HepG2 (cell line): ENCODE data around the gene NUCB1. TPM values are rescaled to one million over a fixed set of nuclear protein-coding genes. Genes with fewer than 3 reads are reported as not detected.
A peak's percentile ranks its signal among the peaks of the same experiment; 100 is the strongest.

Experiments
- ATF6 ChIP-seq: sonication (generic); formaldehyde crosslinking; conservative IDR thresholded peaks from 2 replicates; pipeline ENCODE4 v1.4.0; 2020; ENCODE audit warnings: missing genetic modification reagents
- CBX5 ChIP-seq: sonication (generic); formaldehyde crosslinking; IDR thresholded peaks from 2 replicates; pipeline ENCODE4 v1.4.0; 2020; ENCODE audit warnings: missing genetic modification reagents, borderline replicate concordance
- DNMT3B ChIP-seq: conservative IDR thresholded peaks from 2 replicates; pipeline ENCODE4 v1.6.1; 2016; ENCODE audit warnings: missing biosample characterization, control low read depth
- ETV5 ChIP-seq: IDR thresholded peaks from 2 replicates; pipeline ENCODE4 v1.6.1; 2018; ENCODE audit warnings: missing biosample characterization, missing genetic modification reagents, inconsistent platforms, borderline replicate concordance
- HNRNPH1 ChIP-seq: fragments of 200-400 bp; formaldehyde crosslinking; optimal IDR thresholded peaks from 2 replicates; pipeline ENCODE3; 2017; ENCODE audit warnings: mild to moderate bottlenecking, low read depth, low read length
- KDM1A ChIP-seq: IDR thresholded peaks from 2 replicates; pipeline ENCODE4 v1.6.1; 2016; ENCODE audit warnings: missing compliant biosample characterization
- MAZ ChIP-seq, 2 experiments: sonication (generic) in 1 of 2; formaldehyde crosslinking in 1 of 2; IDR thresholded peaks; 2 replicates each; pipeline versions ENCODE4 v1.5.0 to v1.6.1; 2012 to 2020; ENCODE audit warnings: low read depth in 2 of 2, mild to moderate bottlenecking in 2 of 2, borderline replicate concordance in 1 of 2, improper control_type of control experiment in 1 of 2, low read length in 1 of 2, missing genetic modification reagents in 1 of 2, moderate library complexity in 1 of 2
- MTF2 ChIP-seq: sonication (generic); formaldehyde crosslinking; IDR thresholded peaks from 2 replicates; pipeline ENCODE4 v1.5.0; 2020; ENCODE audit warnings: missing genetic modification reagents, borderline replicate concordance
- PAX8 ChIP-seq: sonication (generic); formaldehyde crosslinking; IDR thresholded peaks from 2 replicates; pipeline ENCODE4 v1.8.0; 2022; ENCODE audit warnings: mild to moderate bottlenecking, missing genetic modification reagents, borderline replicate concordance
- REL ChIP-seq: sonication (generic); formaldehyde crosslinking; conservative IDR thresholded peaks from 2 replicates; pipeline ENCODE4 v1.8.0; 2022; ENCODE audit warnings: mild to moderate bottlenecking, missing genetic modification reagents, moderate library complexity
- SALL2 ChIP-seq: sonication (generic); formaldehyde crosslinking; IDR thresholded peaks from 2 replicates; pipeline ENCODE4 v1.8.1; 2023; ENCODE audit warnings: mild to moderate bottlenecking, missing genetic modification reagents, inconsistent platforms
- SKIL ChIP-seq: sonication (generic); formaldehyde crosslinking; IDR thresholded peaks from 2 replicates; pipeline ENCODE4 v1.8.0; 2022; ENCODE audit warnings: missing genetic modification reagents, mild to moderate bottlenecking, moderate library complexity, borderline replicate concordance
- ZBTB7B ChIP-seq: sonication (generic); formaldehyde crosslinking; IDR thresholded peaks from 2 replicates; pipeline ENCODE4 v1.4.0; 2020; ENCODE audit warnings: missing genetic modification reagents
- ZNF367 ChIP-seq: sonication (generic); formaldehyde crosslinking; IDR thresholded peaks from 2 replicates; pipeline ENCODE4 v1.4.0; 2020; ENCODE audit warnings: missing genetic modification reagents, borderline replicate concordance
- ZNF510 ChIP-seq: sonication (generic); formaldehyde crosslinking; IDR thresholded peaks from 2 replicates; pipeline ENCODE4 v1.4.0; 2020; ENCODE audit warnings: low read depth, mild to moderate bottlenecking, missing genetic modification reagents
- ZNF550 ChIP-seq: sonication (generic); formaldehyde crosslinking; IDR thresholded peaks from 2 replicates; pipeline ENCODE4 v1.4.0; 2020; ENCODE audit warnings: mild to moderate bottlenecking, missing genetic modification reagents, borderline replicate concordance
- ZNF639 ChIP-seq: conservative IDR thresholded peaks from 2 replicates; pipeline ENCODE4 v1.6.1; 2018; ENCODE audit warnings: missing genetic modification reagents
- ZNF704 ChIP-seq: sonication (generic); formaldehyde crosslinking; IDR thresholded peaks from 2 replicates; pipeline ENCODE4 v1.8.1; 2023; ENCODE audit warnings: mild to moderate bottlenecking, inconsistent platforms, moderate library complexity, missing genetic modification reagents, borderline replicate concordance
- ZNF747 ChIP-seq: sonication (generic); formaldehyde crosslinking; IDR thresholded peaks from 2 replicates; pipeline ENCODE4 v1.8.1; 2023; ENCODE audit warnings: missing genetic modification reagents, mild to moderate bottlenecking, borderline replicate concordance
- ZNF749 ChIP-seq: sonication (generic); formaldehyde crosslinking; IDR thresholded peaks from 2 replicates; pipeline ENCODE4 v1.8.0; 2022; ENCODE audit warnings: mild to moderate bottlenecking, missing genetic modification reagents, moderate library complexity, borderline replicate concordance
- ZNF879 ChIP-seq: sonication (generic); formaldehyde crosslinking; IDR thresholded peaks from 2 replicates; pipeline ENCODE4 v1.8.1; 2023; ENCODE audit warnings: missing genetic modification reagents
- ZSCAN30 ChIP-seq: sonication (generic); formaldehyde crosslinking; IDR thresholded peaks from 2 replicates; pipeline ENCODE4 v1.5.0; 2020; ENCODE audit warnings: mild to moderate bottlenecking, missing genetic modification reagents
- polyA plus RNA-seq, 8 experiments: library from polyadenylated mRNA; depleted of rRNA in 3 of 8; stranded (reverse) in 7 of 8; unstranded in 1 of 8; fragments of >200 nt; fragmentation: Illumina TruSeq in 4 of 8; extraction: Trizol in 4 of 8; gene quantifications; 2 replicates each; pipeline versions ENCODE4 v1.2.1 to v1.2.3, GENCODE V29; 2011 to 2016; ENCODE audit warnings: low read depth in 4 of 8, missing spikeins in 1 of 8, mixed read lengths in 1 of 8; ENCODE audit not compliant: insufficient read depth in 1 of 8
- total RNA-seq, 5 experiments: library from RNA; depleted of rRNA; stranded (reverse); fragments of >200 nt; fragmentation: Illumina TruSeq; extraction: Trizol; gene quantifications; 2 replicates each; pipeline ENCODE4 v1.2.3, GENCODE V29; 2016; ENCODE audit warnings: low read depth in 1 of 5

NUCB1 gene
- total and polyA plus RNA-seq, 2 of the 13 experiments (the other 11 are each of a cell fraction or from before 2014, with no cell fraction given): 82.3 to 106 TPM

GRCh38 chr19:48965040-48965805, 65.1 kb downstream of the NUCB1 start, which contains the start of gene FTL (continued):
- TF ChIP-seq ATF6 (CRISPR knock-in tag) (peak; percentile 92), ETV5 (CRISPR knock-in tag) (peak; percentile 47), MTF2 (CRISPR knock-in tag) (no peak), DNMT3B (peak; percentile 91), ZNF510 (CRISPR knock-in tag) (peak; percentile 97), PAX8 (CRISPR knock-in tag) (no peak), ZNF749 (CRISPR knock-in tag) (peak; percentile 75; the same call in 1 of the 2 replicates), ZSCAN30 (CRISPR knock-in tag) (peak; percentile 66; the same call in 1 of the 2 replicates), SALL2 (CRISPR knock-in tag) (peak; percentile 93), ZNF879 (CRISPR knock-in tag) (no peak), MAZ (IDR thresholded peaks at IDR 0.05; ENCODE audit: borderline replicate concordance, low read depth, low read length) (peak; percentile 84), MAZ (CRISPR knock-in tag; IDR thresholded peaks at IDR 0.05; ENCODE audit: low read depth) (peak; percentile 93), ZNF704 (peak; percentile 86), ZNF639 (peak; percentile 68; the same call in 1 of the 2 replicates), ZNF747 (CRISPR knock-in tag) (no peak), ZNF367 (peak; percentile 93), HNRNPH1 (no peak), SKIL (CRISPR knock-in tag) (0 out of 2 replicates have a peak, but pooled peaks have one; percentile 40), KDM1A (CRISPR knock-in tag) (no peak), REL (CRISPR knock-in tag) (peak; percentile 64; the same call in 1 of the 2 replicates), ZBTB7B (peak; percentile 30; the same call in 1 of the 2 replicates), CBX5 (CRISPR knock-in tag) (peak; percentile 80; the same call in 1 of the 2 replicates), ZNF550 (no peak)
